H1 (cell line): ENCODE measurements around the gene MAP2K7. TPM values are rescaled to one million over a fixed set of nuclear protein-coding genes. Genes with fewer than 3 reads are reported as not detected.

ENCODE experiments used
- BRCA1 ChIP-seq: IDR thresholded peaks from 2 replicates; pipeline ENCODE4 v1.6.1; 2012; ENCODE audit warnings: low read depth, low read length, improper control_type of control experiment
- CEBPB ChIP-seq: IDR thresholded peaks from 2 replicates; pipeline ENCODE4 v1.6.1; 2012; ENCODE audit warnings: low read depth, low read length
- CREB1 ChIP-seq: IDR thresholded peaks from 2 replicates; pipeline ENCODE4 v1.6.1; 2012; ENCODE audit warnings: inconsistent platforms
- E2F6 ChIP-seq: IDR thresholded peaks from 2 replicates; pipeline ENCODE4 v1.6.1; 2012; ENCODE audit warnings: inconsistent platforms
- EGR1 ChIP-seq: IDR thresholded peaks from 2 replicates; pipeline ENCODE4 v1.6.1; 2011; ENCODE audit warnings: low read depth, low read length, borderline replicate concordance
- EZH2 ChIP-seq: fragments of 200-600 bp; sonication (generic); IDR thresholded peaks from 2 replicates; pipeline ENCODE4 v1.7.1; 2012; ENCODE audit warnings: low read depth, mild to moderate bottlenecking, moderate library complexity, low read length, inconsistent platforms; ENCODE audit not compliant: severe bottlenecking
- FOSL1 ChIP-seq: IDR thresholded peaks from 2 replicates; pipeline ENCODE4 v1.6.1; 2011; ENCODE audit warnings: mild to moderate bottlenecking, low read depth, low read length, moderate library complexity; ENCODE audit not compliant: insufficient read depth
- JUN ChIP-seq: IDR thresholded peaks from 2 replicates; pipeline ENCODE4 v1.6.1; 2011; ENCODE audit warnings: low read depth, mild to moderate bottlenecking, improper control_type of control experiment, low read length
- KDM1A ChIP-seq: fragments of 200-600, 300-600 bp; sonication (generic); IDR thresholded peaks from 2 replicates; pipeline ENCODE4 v1.7.1; 2016; ENCODE audit warnings: mild to moderate bottlenecking, low read length, borderline replicate concordance
- KDM4A ChIP-seq: IDR thresholded peaks from one replicate; pipeline ENCODE4 v1.7.1; 2012; ENCODE audit warnings: low read depth, mild to moderate bottlenecking, moderate library complexity, low read length, inconsistent platforms; ENCODE audit not compliant: severe bottlenecking
- MAFK ChIP-seq: IDR thresholded peaks from 2 replicates; pipeline ENCODE4 v1.6.1; 2012; ENCODE audit warnings: low read depth, mild to moderate bottlenecking, improper control_type of control experiment, low read length
- NANOG ChIP-seq: IDR thresholded peaks from 2 replicates; pipeline ENCODE4 v1.6.1; 2011; ENCODE audit warnings: low read length, low read depth, mild to moderate bottlenecking, inconsistent platforms; ENCODE audit not compliant: insufficient read depth, poor library complexity, severe bottlenecking
- POLR2A ChIP-seq, 2 experiments: IDR thresholded peaks; 1 replicate in 1 of 2; 2 replicates in 1 of 2; pipeline ENCODE4 v1.6.1; 2011; ENCODE audit warnings: low read depth in 2 of 2, low read length in 2 of 2, mild to moderate bottlenecking in 2 of 2; ENCODE audit errors: control extremely low read depth in 1 of 2
- POU5F1 ChIP-seq: IDR thresholded peaks from 2 replicates; pipeline ENCODE4 v1.6.1; 2011; ENCODE audit warnings: low read depth, mild to moderate bottlenecking, low read length, moderate library complexity
- RBBP5 ChIP-seq: IDR thresholded peaks from 2 replicates; pipeline ENCODE4 v1.7.1; 2012; ENCODE audit warnings: low read depth, mild to moderate bottlenecking, inconsistent platforms, low read length, moderate library complexity, borderline replicate concordance
- RNF2 ChIP-seq: fragments of 200-900, 300-1000 bp; sonication (generic); IDR thresholded peaks from 2 replicates; pipeline ENCODE4 v1.7.1; 2016; ENCODE audit warnings: borderline replicate concordance, low read depth, mild to moderate bottlenecking, antibody characterized with exemption, low read length; ENCODE audit not compliant: poor library complexity, severe bottlenecking; ENCODE audit errors: missing control alignments
- SIN3A ChIP-seq, 2 experiments: IDR thresholded peaks in 1 of 2; conservative IDR thresholded peaks in 1 of 2; 2 replicates each; pipeline ENCODE4 v1.6.1; 2011 to 2012; ENCODE audit warnings: low read length in 2 of 2, improper control_type of control experiment in 1 of 2, low read depth in 1 of 2, mild to moderate bottlenecking in 1 of 2
- SIX5 ChIP-seq: IDR thresholded peaks from 2 replicates; pipeline ENCODE4 v1.6.1; 2011; ENCODE audit warnings: mild to moderate bottlenecking, low read depth, low read length
- SP2 ChIP-seq: IDR thresholded peaks from 2 replicates; pipeline ENCODE4 v1.6.1; 2012; ENCODE audit warnings: mild to moderate bottlenecking, low read length, inconsistent platforms
- SP4 ChIP-seq: IDR thresholded peaks from 2 replicates; pipeline ENCODE4 v1.6.1; 2012; ENCODE audit warnings: low read length, inconsistent platforms
- SUZ12 ChIP-seq: fragments of 200-600 bp; sonication (generic); IDR thresholded peaks from 2 replicates; pipeline ENCODE4 v1.6.1; 2012; ENCODE audit warnings: mild to moderate bottlenecking, inconsistent platforms, low read length, moderate library complexity, mixed read lengths
- TAF7 ChIP-seq: optimal IDR thresholded peaks from 2 replicates; pipeline ENCODE3; 2011; ENCODE audit warnings: low read depth, mild to moderate bottlenecking, inconsistent platforms, low read length, moderate library complexity, borderline replicate concordance
- TBP ChIP-seq: IDR thresholded peaks from 2 replicates; pipeline ENCODE4 v1.6.1; 2011; ENCODE audit warnings: low read depth, low read length, improper control_type of control experiment
- YY1 ChIP-seq: IDR thresholded peaks from 2 replicates; pipeline ENCODE4 v1.6.1; 2011; ENCODE audit warnings: low read depth, mild to moderate bottlenecking, low read length
- polyA plus RNA-seq, 7 experiments: library from polyadenylated mRNA; depleted of rRNA in 3 of 7; stranded (reverse) in 5 of 7; unstranded in 2 of 7; fragments of >200 nt in 5 of 7; fragments of 200-250 nt in 2 of 7; gene quantifications; 1 replicate in 5 of 7; 2 replicates in 1 of 7; 4 replicates in 1 of 7; pipeline versions ENCODE4 v1.2.1 to v1.2.3, GENCODE V29; 2011 to 2013; ENCODE audit warnings: missing spikeins in 2 of 7, mixed read lengths in 2 of 7
- total RNA-seq: library from RNA; stranded (reverse); fragmentation: NEBNext Ultra II Directional; extraction: Animal tissue kit (Norgen Biotek cat#: 25700); gene quantifications from 2 replicates; pipeline ENCODE4 v1.2.1, GENCODE V29; 2021

Gene MAP2K7
- total and polyA plus RNA-seq, 2 of the 8 experiments (the other 6 are each of a cell fraction or from before 2014, with no cell fraction given): 8.9 to 38.3 TPM

GRCh38 chr19:7874076-7874896 is 29.4 kb upstream of the MAP2K7 start, which contains the start of gene PRR36 (continued):
- TF ChIP-seq MAFK: no peak
- TF ChIP-seq SP2: peak; percentile 51
- no peak for TF ChIP-seq JUN
- no peak for TF ChIP-seq TAF7
- TF ChIP-seq SUZ12: 0 out of 2 replicates have a peak, but pooled peaks have one; percentile 1
- TF ChIP-seq KDM4A: peak; percentile 65
- TF ChIP-seq POLR2A (IDR thresholded peaks at IDR 0.05; ENCODE audit: control extremely low read depth in 1 of 2, low read depth in 2 of 2, low read length in 2 of 2): no peak
- no peak for TF ChIP-seq KDM1A
- peak in 1 of 2 experiments; percentile 52; a peak in 1 of 4 replicates for TF ChIP-seq SIN3A (conservative IDR thresholded peaks at IDR 0.05 in 1 of 2, IDR thresholded peaks at IDR 0.05 in 1 of 2; ENCODE audit: low read depth in 1 of 2, low read length in 2 of 2)
- no peak for TF ChIP-seq SP4
- peak; percentile 16; the same call in 1 of the 2 replicates for TF ChIP-seq CREB1
- TF ChIP-seq EZH2: no peak
- TF ChIP-seq EGR1: no peak
- no peak for TF ChIP-seq TBP
- no peak for TF ChIP-seq NANOG
- TF ChIP-seq BRCA1: no peak
- no peak for TF ChIP-seq FOSL1
- no peak for TF ChIP-seq YY1
- no peak for TF ChIP-seq POU5F1
- TF ChIP-seq E2F6: 0 out of 2 replicates have a peak, but pooled peaks have one; percentile 25
- no peak for TF ChIP-seq CEBPB
- TF ChIP-seq RBBP5: 0 out of 2 replicates have a peak, but pooled peaks have one; percentile 15
- no peak for TF ChIP-seq SIX5
- no peak for TF ChIP-seq RNF2
